CD4-positive, alpha-beta T cell (primary cell): ENCODE results near the gene PPP2R2C. TPM values are rescaled to one million over a fixed set of nuclear protein-coding genes. Genes with fewer than 3 reads are reported as not detected.
A peak's percentile ranks its signal among the peaks of the same experiment; 100 is the strongest.

Source experiments
- ATAC-seq: fragments of 200-7000 bp; cut with Tn5 transposase; one replicate; pipeline ENCODE4 v1.10.0; 2022; ENCODE audit warnings: mild to moderate bottlenecking; ENCODE audit not compliant: poor library complexity
- CTCF ChIA-PET: fragments of 350-600 bp; sonication (Branson Sonifier 250); formaldehyde crosslinking; loops from one replicate; lab custom pipeline; 2021; ENCODE audit warnings: antibody characterized with exemption, inconsistent platforms; lab: Charles Lee
- POLR2A ChIA-PET: fragments of 350-600 bp; sonication (Branson Sonifier 250); formaldehyde crosslinking; loops from one replicate; lab custom pipeline; 2021; ENCODE audit warnings: antibody characterized with exemption, inconsistent platforms; lab: Charles Lee
- DNase-seq, 14 experiments: peaks; one replicate each; pipeline ENCODE4 v3.0.0-alpha.2; 2013 to 2020; ENCODE audit warnings: mixed read lengths in 2 of 14
- H3K27ac ChIP-seq, 2 donors: one replicate each; pipeline versions ENCODE4 v1.5.1 to v1.7.0; 2013; ENCODE audit warnings: low read length in 2 of 2, low read depth in 1 of 2, mild to moderate bottlenecking in 1 of 2
- H3K27me3 ChIP-seq, 2 experiments: 1 replicate in 1 of 2; 2 replicates in 1 of 2; pipeline versions ENCODE4 v1.6.1 to v1.7.0; 2013; ENCODE audit warnings: low read length in 2 of 2, control low read depth in 1 of 2, mild to moderate bottlenecking in 1 of 2, moderate library complexity in 1 of 2; ENCODE audit not compliant: insufficient read depth in 2 of 2, control insufficient read depth in 1 of 2
- H3K36me3 ChIP-seq: one replicate; pipeline ENCODE4 v1.6.1; 2013; ENCODE audit warnings: low read length, control low read depth; ENCODE audit not compliant: insufficient read depth
- H3K4me1 ChIP-seq: one replicate; pipeline ENCODE4 v1.6.1; 2013; ENCODE audit warnings: low read length, control low read depth; ENCODE audit not compliant: insufficient read depth
- H3K4me3 ChIP-seq: one replicate; pipeline ENCODE4 v1.5.1; 2013; ENCODE audit warnings: mild to moderate bottlenecking, low read length, moderate library complexity
- H3K9me3 ChIP-seq, 2 experiments: 1 replicate in 1 of 2; 2 replicates in 1 of 2; pipeline versions ENCODE4 v1.6.1 to v1.7.0; 2013; ENCODE audit warnings: low read length in 2 of 2, mild to moderate bottlenecking in 2 of 2, control low read depth in 1 of 2, moderate library complexity in 1 of 2; ENCODE audit not compliant: control insufficient read depth in 1 of 2, insufficient read depth in 1 of 2
- H3K27ac Mint-ChIP-seq: one replicate; pipeline ENCODE4 v1.8.0; 2020; ENCODE audit warnings: mixed read lengths
- H3K27me3 Mint-ChIP-seq: one replicate; pipeline ENCODE4 v1.8.0; 2021; ENCODE audit warnings: mixed read lengths
- H3K36me3 Mint-ChIP-seq: one replicate; pipeline ENCODE4 v1.8.0; 2021; ENCODE audit warnings: low read depth, mixed read lengths
- H3K4me1 Mint-ChIP-seq: one replicate; pipeline ENCODE4 v1.8.0; 2021; ENCODE audit warnings: low read depth, mixed read lengths
- H3K4me3 Mint-ChIP-seq: one replicate; pipeline ENCODE4 v1.8.0; 2020; ENCODE audit warnings: mild to moderate bottlenecking, mixed read lengths
- H3K9me3 Mint-ChIP-seq: one replicate; pipeline ENCODE4 v1.8.0; 2020; ENCODE audit warnings: mixed read lengths
- CTCF ChIP-seq: fragments of 200-600 bp; IDR thresholded peaks from one replicate; pipeline ENCODE4 v1.8.0; 2022; ENCODE audit warnings: antibody characterized with exemption, mild to moderate bottlenecking
- intact Hi-C, 2 experiments: fragments of 100-400 bp; cut with DNase I in 1 of 2; cut with micrococcal nuclease in 1 of 2; formaldehyde crosslinking; loops; one replicate each; pipeline versions ENCODE4 v1.15.1 to v1.9.0; 2023 to 2025; cut with DNase I, micrococcal nuclease
- total RNA-seq, 174 experiments: library from RNA in 2 of 174; stranded (reverse) in 2 of 174; gene quantifications; one replicate each; pipeline ENCODE4 v1.2.3 and lab custom pipeline; 2021 to 2026

Gene PPP2R2C
- total RNA-seq, 2 experiments from 2014 or later: not detected

DNA sequence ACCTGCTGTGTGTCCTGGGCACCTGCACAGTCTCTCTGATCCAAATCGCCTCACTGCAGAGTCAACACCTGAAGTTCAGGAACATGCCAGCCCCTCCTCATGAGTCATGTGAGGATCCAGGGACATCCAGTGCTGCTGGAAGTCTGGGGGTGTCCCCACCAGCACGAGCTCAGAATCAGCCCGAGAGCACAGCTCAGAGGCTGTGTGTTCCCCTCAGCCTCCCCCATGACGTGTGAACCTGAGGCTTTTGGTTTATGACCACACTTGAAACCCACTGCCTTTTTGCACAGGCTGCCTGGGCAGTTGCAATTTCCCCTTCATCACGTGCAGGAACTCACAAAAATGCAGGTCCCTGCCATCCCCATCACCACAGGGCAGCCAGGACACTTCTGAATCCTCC lies 47.1 kb downstream of the PPP2R2C start:
- no peaks in the 10 kb centered on the region for H3K27me3 ChIP-seq
- no peak for TF ChIP-seq CTCF
- H3K27ac ChIP-seq: no peak overlapping the region
- H3K27me3 Mint-ChIP-seq: peaks cover 12% of the 10 kb centered on the region
- no peak for ATAC-seq
- intact Hi-C loops: no loop called here
- H3K27ac Mint-ChIP-seq: no peak overlapping the region
- no peaks in the 10 kb centered on the region for H3K4me1 ChIP-seq
- no peaks in the 10 kb centered on the region for H3K4me1 Mint-ChIP-seq
- peaks cover 0 to 4% of the 10 kb centered on the region in 2 experiments for H3K9me3 ChIP-seq
- no peaks in the 10 kb centered on the region for H3K9me3 Mint-ChIP-seq
- H3K36me3 ChIP-seq: no peaks in the 10 kb centered on the region
- no peaks in the 10 kb centered on the region for H3K36me3 Mint-ChIP-seq
- H3K4me3 Mint-ChIP-seq: no peak overlapping the region
- no peak overlapping the region for H3K4me3 ChIP-seq
- DNase-seq: peak in 1 of 14 experiments; percentile 38
- ChIA-PET CTCF (no interaction called here), POLR2A (no interaction called here)

DNA sequence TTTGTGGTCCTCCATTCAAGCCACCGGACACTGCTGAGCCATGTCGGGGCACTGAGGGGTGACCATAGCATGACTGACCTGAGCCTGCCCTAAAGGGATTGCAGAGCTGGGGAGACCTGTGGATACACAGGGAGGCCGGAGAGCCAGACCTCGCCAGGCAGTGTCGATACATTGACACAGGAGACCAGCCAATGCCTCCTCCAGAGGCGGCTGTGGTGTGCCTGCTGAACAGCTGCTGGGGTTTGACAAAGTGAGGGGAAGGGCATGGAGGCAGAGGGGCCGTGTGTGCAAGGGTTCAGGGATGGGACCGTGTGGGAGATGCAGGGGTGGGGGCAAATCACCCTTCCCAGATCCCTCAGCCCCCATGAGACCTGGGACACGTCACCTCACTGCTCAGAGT lies 48.0 kb downstream of the PPP2R2C start:
- Histone ChIP-seq H3K9me3 (peaks cover 0 to 4% of the 10 kb centered on the region in 2 experiments), H3K36me3 (no peaks in the 10 kb centered on the region), H3K27ac (no peak overlapping the region), H3K4me1 (no peaks in the 10 kb centered on the region), H3K4me3 (no peak overlapping the region), H3K27me3 (no peaks in the 10 kb centered on the region)
- H3K4me1 Mint-ChIP-seq: no peaks in the 10 kb centered on the region
- no peak for TF ChIP-seq CTCF
- intact Hi-C loops: no loop called here
- no peaks in the 10 kb centered on the region for H3K9me3 Mint-ChIP-seq
- DNase-seq (no peak), ATAC-seq (no peak)
- no peak overlapping the region for H3K4me3 Mint-ChIP-seq
- H3K36me3 Mint-ChIP-seq: no peaks in the 10 kb centered on the region
- no peak overlapping the region for H3K27ac Mint-ChIP-seq
- CTCF ChIA-PET: no interaction called here
- peaks cover 15% of the 10 kb centered on the region for H3K27me3 Mint-ChIP-seq
- POLR2A ChIA-PET: no interaction called here

GRCh38 chr4:6423575-6423974 lies 48.8 kb downstream of the PPP2R2C start:
- no peaks in the 10 kb centered on the region for H3K27me3 ChIP-seq
- Mint-ChIP-seq H3K4me1 (no peaks in the 10 kb centered on the region), H3K4me3 (no peak overlapping the region), H3K9me3 (no peaks in the 10 kb centered on the region), H3K36me3 (no peaks in the 10 kb centered on the region), H3K27ac (no peak overlapping the region), H3K27me3 (peaks cover 15% of the 10 kb centered on the region)
- no peak for TF ChIP-seq CTCF
- CTCF ChIA-PET: no interaction called here
- H3K4me1 ChIP-seq: no peaks in the 10 kb centered on the region
- peaks cover 0 to 4% of the 10 kb centered on the region in 2 experiments for H3K9me3 ChIP-seq
- no peak overlapping the region for H3K4me3 ChIP-seq
- ATAC-seq (no peak), DNase-seq (no peak)
- H3K36me3 ChIP-seq: no peaks in the 10 kb centered on the region
- H3K27ac ChIP-seq: no peak overlapping the region
- POLR2A ChIA-PET: no interaction called here
- intact Hi-C loops: no loop called here
